Thyroid gland (tissue), 4 donors: ENCODE results near the gene HK1. TPM values are rescaled to one million over a fixed set of nuclear protein-coding genes. Genes with fewer than 3 reads are reported as not detected.
A peak's percentile ranks its signal among the peaks of the same experiment; 100 is the strongest.
"Not testable (repeated sequence)": the region's sequence is repeated elsewhere in the genome, so short reads cannot be mapped to it uniquely, and the experiment has no call there.

ENCODE experiments used
- DNase-seq, 2 donors: peaks; one replicate each; pipeline ENCODE4 v3.0.0-alpha.2; 2019
- H3K27ac ChIP-seq, 3 donors: fragments of 200-600 bp; sonication (generic); 1 replicate in 2 of 3; 2 replicates in 1 of 3; pipeline ENCODE4 v1.5.1; 2016 to 2019; ENCODE audit warnings: mild to moderate bottlenecking in 1 of 3, moderate library complexity in 1 of 3
- H3K27me3 ChIP-seq: fragments of 200-600 bp; sonication (generic); one replicate; pipeline ENCODE4 v1.5.1; 2019
- H3K36me3 ChIP-seq, 2 donors: fragments of 200-600 bp; sonication (generic); one replicate each; pipeline ENCODE4 v1.5.1; 2016 to 2019
- H3K4me1 ChIP-seq, 2 donors: fragments of 200-600 bp; sonication (generic); one replicate each; pipeline ENCODE4 v1.5.1; 2017 to 2019
- H3K4me3 ChIP-seq, 3 donors: fragments of 200-600 bp; sonication (generic); replicated peaks in 1 of 3; 1 replicate in 2 of 3; 2 replicates in 1 of 3; pipeline ENCODE4 v1.5.1; 2016; ENCODE audit warnings: mild to moderate bottlenecking in 1 of 3
- H3K9me3 ChIP-seq: fragments of 200-600 bp; sonication (generic); one replicate; pipeline ENCODE4 v1.5.1; 2017
- POLR2A ChIP-seq, 2 donors: fragments of 450-650 bp; IDR thresholded peaks; one replicate each; pipeline ENCODE4 v1.6.1; 2017; ENCODE audit warnings: antibody characterized with exemption in 2 of 2, mild to moderate bottlenecking in 2 of 2, moderate library complexity in 1 of 2
- WGBS, 2 donors: methylation state at CpG; one replicate each; pipeline ENCODE4 v1.1.5; 2017; 5-methylcytosine and 5-hydroxymethylcytosine counted together
- intact Hi-C: fragments of 100-400 bp; cut with DNase I; formaldehyde crosslinking; loops from one replicate; pipeline ENCODE4 v1.15.1; 2023
- total RNA-seq, 4 donors: library from RNA; depleted of rRNA; stranded (reverse); fragments of >200 nt; gene quantifications; one replicate each; pipeline ENCODE4 v1.2.3, GENCODE V29; 2016
- TF ChIP-seq, protein P1 (sequence below), 6 experiments: fragments of 200-600 bp in 3 of 6; fragments of 450-650 bp in 3 of 6; sonication (generic) in 3 of 6; IDR thresholded peaks; one replicate each; pipeline ENCODE4 v1.5.1; 2016 to 2019; ENCODE audit warnings: antibody characterized with exemption in 6 of 6, mild to moderate bottlenecking in 2 of 6, inconsistent platforms in 1 of 6, moderate library complexity in 1 of 6

HK1 gene
- total RNA-seq, 4 donors from 2014 or later: 106 to 231 (median 189) TPM

DNA sequence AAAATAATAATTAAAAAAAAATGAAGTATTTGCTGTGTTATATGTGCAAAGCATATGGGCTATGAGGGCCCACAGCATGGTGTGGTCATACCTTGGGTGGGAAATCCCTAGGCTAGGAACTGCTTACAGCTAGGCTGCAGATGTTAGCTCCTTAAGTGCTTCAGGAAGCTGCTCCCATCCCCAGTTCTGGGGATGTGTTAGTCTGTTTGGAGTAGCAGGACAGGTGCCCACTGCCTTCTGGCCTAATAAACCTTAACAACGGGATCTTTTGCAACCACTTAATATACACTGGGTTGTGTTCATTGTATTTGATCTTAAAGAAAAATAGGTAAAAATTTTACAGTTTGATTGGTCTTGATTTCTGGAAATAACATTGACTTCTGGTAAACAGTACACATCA lies 46.3 kb downstream of the HK1 start:
- Histone ChIP-seq H3K4me1 (peaks cover 53 to 79% of the 10 kb centered on the region in 2 donors), H3K27ac (peak overlapping the region in 2 of 3 donors; percentile 34 to 36), H3K4me3 (no peak overlapping the region), H3K9me3 (no peaks in the 10 kb centered on the region), H3K27me3 (no peaks in the 10 kb centered on the region), H3K36me3 (no peaks in the 10 kb centered on the region)
- TF ChIP-seq POLR2A (IDR thresholded peaks at IDR 0.05): no peak
- TF ChIP-seq, protein P1, sequence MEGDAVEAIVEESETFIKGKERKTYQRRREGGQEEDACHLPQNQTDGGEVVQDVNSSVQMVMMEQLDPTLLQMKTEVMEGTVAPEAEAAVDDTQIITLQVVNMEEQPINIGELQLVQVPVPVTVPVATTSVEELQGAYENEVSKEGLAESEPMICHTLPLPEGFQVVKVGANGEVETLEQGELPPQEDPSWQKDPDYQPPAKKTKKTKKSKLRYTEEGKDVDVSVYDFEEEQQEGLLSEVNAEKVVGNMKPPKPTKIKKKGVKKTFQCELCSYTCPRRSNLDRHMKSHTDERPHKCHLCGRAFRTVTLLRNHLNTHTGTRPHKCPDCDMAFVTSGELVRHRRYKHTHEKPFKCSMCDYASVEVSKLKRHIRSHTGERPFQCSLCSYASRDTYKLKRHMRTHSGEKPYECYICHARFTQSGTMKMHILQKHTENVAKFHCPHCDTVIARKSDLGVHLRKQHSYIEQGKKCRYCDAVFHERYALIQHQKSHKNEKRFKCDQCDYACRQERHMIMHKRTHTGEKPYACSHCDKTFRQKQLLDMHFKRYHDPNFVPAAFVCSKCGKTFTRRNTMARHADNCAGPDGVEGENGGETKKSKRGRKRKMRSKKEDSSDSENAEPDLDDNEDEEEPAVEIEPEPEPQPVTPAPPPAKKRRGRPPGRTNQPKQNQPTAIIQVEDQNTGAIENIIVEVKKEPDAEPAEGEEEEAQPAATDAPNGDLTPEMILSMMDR (IDR thresholded peaks at IDR 0.05): no peak
- WGBS, 2 donors: 50 to 79% methylated on average over 1 of the region's 1 CpG
- intact Hi-C loops: no loop called here
- DNase-seq: no peak

DNA sequence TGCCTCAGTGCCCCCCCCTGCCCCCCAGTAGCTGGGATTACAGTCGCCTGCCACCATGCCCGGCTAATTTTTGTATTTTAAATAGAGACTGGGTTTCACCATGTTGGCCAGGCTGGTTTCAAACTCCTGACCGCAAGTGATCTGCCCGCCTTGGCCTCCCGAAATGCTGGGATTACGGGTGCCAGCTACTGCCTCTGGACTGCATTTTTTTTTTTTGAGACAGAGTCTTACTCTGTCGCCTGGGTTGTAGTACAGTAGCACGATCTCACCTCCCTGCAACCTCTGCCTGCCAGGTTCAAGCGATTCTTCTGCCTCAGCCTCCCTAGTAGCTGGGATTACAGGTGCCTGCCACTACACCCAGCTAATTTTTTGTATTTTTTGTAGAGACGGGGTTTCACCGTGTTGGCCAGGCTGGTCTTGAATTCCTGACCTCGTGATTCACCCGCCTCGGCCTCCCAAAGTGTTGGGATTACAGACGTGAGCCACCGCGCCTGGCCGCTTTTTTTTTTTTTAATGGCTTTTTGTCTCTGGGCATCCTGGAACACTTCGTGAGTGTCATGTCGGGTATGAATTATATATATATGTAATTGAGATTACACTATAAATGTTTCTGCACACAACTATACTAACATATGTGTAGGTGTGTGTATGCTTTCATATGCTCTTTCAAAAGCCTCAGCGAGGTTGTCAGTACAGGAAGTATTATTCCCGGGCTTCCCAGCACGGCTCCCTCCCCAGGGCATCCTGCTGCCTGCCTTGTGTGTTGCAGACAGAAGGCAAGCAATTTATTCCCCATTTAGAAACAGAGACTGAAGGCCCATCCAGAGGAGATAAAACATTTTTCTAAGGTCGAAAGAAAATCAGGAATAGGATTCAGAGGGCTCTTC lies 47.6 kb downstream of the HK1 start:
- WGBS, 2 donors: 78 to 79% methylated on average over 24 of the region's 24 CpGs
- H3K4me3 ChIP-seq, H3K9me3 ChIP-seq, H3K36me3 ChIP-seq, intact Hi-C loops, H3K27me3 ChIP-seq, DNase-seq: not testable (repeated sequence)
- H3K27ac ChIP-seq: peak overlapping the region in 2 of 3 donors; percentile 32 to 49
- H3K4me1 ChIP-seq: peaks cover 42 to 79% of the 10 kb centered on the region in 2 donors

DNA sequence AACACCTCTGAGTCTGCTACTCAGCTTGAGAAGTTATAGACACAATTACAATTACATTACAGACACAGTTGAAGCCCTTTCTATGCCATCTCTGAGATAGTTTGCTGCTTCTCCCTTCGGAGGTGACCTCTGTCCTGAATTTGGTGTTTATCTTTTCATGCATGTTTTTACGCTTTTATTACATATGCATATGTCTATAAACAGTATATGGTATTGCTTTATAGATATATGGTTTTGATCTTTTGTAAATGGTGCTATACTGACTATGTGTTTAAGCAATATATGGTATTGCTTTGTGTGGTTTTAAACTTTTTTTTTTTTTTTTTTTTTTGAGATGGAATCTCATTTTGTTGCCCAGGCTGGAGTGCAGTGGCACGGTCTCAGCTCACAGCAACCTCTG lies 48.4 kb downstream of the HK1 start:
- WGBS, 2 donors: 92 to 93% methylated on average over 3 of the region's 3 CpGs
- no peaks in the 10 kb centered on the region for H3K27me3 ChIP-seq
- H3K27ac ChIP-seq: peak overlapping the region; percentile 49 to 92 (median 88)
- H3K36me3 ChIP-seq: no peaks in the 10 kb centered on the region
- TF ChIP-seq POLR2A (IDR thresholded peaks at IDR 0.05): no peak
- TF ChIP-seq, protein P1 (IDR thresholded peaks at IDR 0.05): no peak
- H3K9me3 ChIP-seq: no peaks in the 10 kb centered on the region
- intact Hi-C loops: no loop called here
- no peak overlapping the region for H3K4me3 ChIP-seq
- peaks cover 40 to 78% of the 10 kb centered on the region in 2 donors for H3K4me1 ChIP-seq
- no peak for DNase-seq

DNA sequence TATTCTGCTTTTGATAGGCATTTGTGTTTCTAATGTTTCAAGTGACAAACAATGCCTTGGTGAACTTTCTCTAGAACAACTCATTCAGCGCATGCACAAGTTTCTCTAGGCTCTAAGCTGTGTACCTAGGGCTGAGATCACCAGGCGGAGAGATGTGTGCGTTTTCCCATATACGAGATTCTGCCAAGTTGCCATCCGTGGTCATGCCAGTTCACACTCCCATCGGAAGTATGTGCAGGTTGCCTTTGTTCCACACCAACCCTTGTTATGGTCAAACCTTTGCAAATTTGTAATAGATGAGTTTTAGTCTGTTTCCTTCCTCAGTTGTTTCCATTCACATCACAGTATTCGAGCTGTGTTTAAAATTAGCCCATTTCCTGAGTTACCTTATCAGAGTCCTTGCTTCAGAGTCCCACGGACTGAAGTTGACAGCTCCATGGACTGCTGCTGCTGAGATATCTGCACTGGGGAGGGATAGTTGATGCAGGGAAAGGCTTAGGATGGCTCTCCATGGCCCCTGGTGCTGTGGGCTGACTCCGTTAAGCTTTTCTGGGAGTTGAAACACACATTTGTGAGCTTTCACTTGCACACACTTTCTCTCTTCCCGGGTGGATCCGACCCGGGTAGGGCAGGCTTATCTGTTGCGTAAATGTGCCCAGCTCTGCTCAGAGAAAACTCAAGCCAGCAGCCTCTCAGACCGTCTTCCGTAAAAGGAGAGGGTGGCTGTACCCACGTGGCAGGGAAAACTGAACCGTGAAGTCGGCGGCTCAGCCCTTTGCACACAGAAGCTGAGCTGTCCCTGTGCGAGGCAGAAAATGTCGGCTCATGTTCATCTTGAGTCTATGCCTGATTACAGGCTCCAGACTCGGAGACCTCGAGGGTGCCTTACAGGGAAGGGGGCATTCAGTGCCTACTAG lies 49.4 kb downstream of the HK1 start:
- peak overlapping the region; percentile 88 to 99 (median 92) for H3K27ac ChIP-seq
- 23 to 27% methylated on average over 23 of the region's 23 CpGs for WGBS, 2 donors
- no peaks in the 10 kb centered on the region for H3K36me3 ChIP-seq
- peaks cover 48 to 83% of the 10 kb centered on the region in 2 donors for H3K4me1 ChIP-seq
- no peak overlapping the region for H3K4me3 ChIP-seq
- TF ChIP-seq POLR2A (IDR thresholded peaks at IDR 0.05): peak in 1 of 2 donors; percentile 95
- TF ChIP-seq, protein P1 (IDR thresholded peaks at IDR 0.05): no peak
- intact Hi-C loops: no loop called here
- H3K27me3 ChIP-seq: no peaks in the 10 kb centered on the region
- H3K9me3 ChIP-seq: no peaks in the 10 kb centered on the region
- peak; percentile 91 for DNase-seq

DNA sequence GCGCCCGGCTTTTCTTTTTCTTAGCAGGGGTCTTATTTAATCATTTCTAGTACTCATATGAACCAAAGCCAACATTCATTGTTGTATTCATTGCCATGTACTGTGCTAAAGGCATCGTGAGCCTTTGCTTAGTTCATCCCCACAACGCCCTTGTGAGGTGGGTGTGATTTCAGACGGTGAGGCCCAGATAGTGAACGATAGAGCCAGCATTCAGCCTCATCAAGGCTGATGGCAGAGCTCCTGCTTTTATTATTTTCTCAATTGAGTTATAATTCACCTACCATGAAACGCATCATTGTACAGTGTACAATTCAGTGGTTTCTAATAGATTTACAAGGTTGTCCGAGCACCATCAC lies 50.1 kb downstream of the HK1 start:
- Histone ChIP-seq H3K36me3 (no peaks in the 10 kb centered on the region), H3K9me3 (no peaks in the 10 kb centered on the region), H3K4me1 (peaks cover 54 to 89% of the 10 kb centered on the region in 2 donors), H3K27me3 (no peaks in the 10 kb centered on the region), H3K27ac (peak overlapping the region; percentile 88 to 99 (median 92)), H3K4me3 (no peak overlapping the region)
- 38 to 51% methylated on average over 8 of the region's 8 CpGs for WGBS, 2 donors
- DNase-seq: no peak
- intact Hi-C loops: no loop called here
- TF ChIP-seq, protein P1 (IDR thresholded peaks at IDR 0.05): no peak
- no peak for TF ChIP-seq POLR2A (IDR thresholded peaks at IDR 0.05)

DNA sequence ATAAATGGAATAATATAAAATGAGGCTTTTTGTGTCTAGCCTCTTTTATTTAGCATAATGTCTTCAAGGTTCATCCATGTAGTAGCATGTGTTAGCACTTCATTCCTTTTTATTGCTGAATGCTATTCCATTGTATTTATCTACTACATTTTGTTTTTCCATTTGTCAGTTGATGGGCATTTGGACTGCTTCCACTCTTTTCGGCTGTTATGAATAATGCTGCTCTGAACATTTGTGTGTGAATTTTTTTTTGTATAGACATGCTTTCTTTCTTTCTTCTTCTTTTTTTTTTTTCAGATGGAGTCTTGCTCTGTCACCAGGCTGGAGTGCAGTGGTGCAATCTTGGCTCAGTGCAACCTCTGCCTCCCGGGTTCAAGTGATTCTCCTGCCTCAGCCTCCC lies 50.6 kb downstream of the HK1 start:
- WGBS, 2 donors: 87 to 88% methylated on average over 2 of the region's 2 CpGs
- DNase-seq, H3K27me3 ChIP-seq, intact Hi-C loops, H3K9me3 ChIP-seq, H3K4me3 ChIP-seq, H3K36me3 ChIP-seq: not testable (repeated sequence)
- H3K4me1 ChIP-seq: peaks cover 59 to 89% of the 10 kb centered on the region in 2 donors
- H3K27ac ChIP-seq: peak overlapping the region; percentile 88 to 99 (median 92)
